Thoracic aorta (tissue), 2 donors: ENCODE measurements around the gene UMODL1. TPM values are rescaled to one million over a fixed set of nuclear protein-coding genes. Genes with fewer than 3 reads are reported as not detected.

Experiments
- ATAC-seq: fragments of 150-250 bp; one replicate; pipeline ENCODE4 v1.8.0; 2017; ENCODE audit warnings: low read depth; ENCODE audit not compliant: insufficient number of reproducible peaks, low FRiP score
- DNase-seq: peaks from one replicate; pipeline ENCODE4 v3.0.0-alpha.2; 2020; ENCODE audit warnings: low spot score
- H3K27ac ChIP-seq, 2 donors: fragments of 200-600 bp; sonication (generic); 1 replicate in 1 of 2; 2 replicates in 1 of 2; pipeline ENCODE4 v1.5.1; 2016; ENCODE audit warnings: mild to moderate bottlenecking in 2 of 2, moderate library complexity in 2 of 2
- H3K27me3 ChIP-seq: fragments of 200-600 bp; sonication (generic); replicated peaks from 2 replicates; pipeline ENCODE4 v1.6.0; 2016; ENCODE audit warnings: mild to moderate bottlenecking; ENCODE audit not compliant: insufficient read depth
- H3K36me3 ChIP-seq: fragments of 200-600 bp; sonication (generic); one replicate; pipeline ENCODE4 v1.5.1; 2016
- H3K4me1 ChIP-seq, 2 donors: fragments of 200-600 bp; sonication (generic); 1 replicate in 1 of 2; 2 replicates in 1 of 2; pipeline versions ENCODE4 v1.5.1 to v1.6.0; 2016; ENCODE audit warnings: low read depth in 2 of 2, mild to moderate bottlenecking in 1 of 2; ENCODE audit not compliant: control insufficient read depth in 1 of 2
- H3K4me3 ChIP-seq: fragments of 200-600 bp; sonication (generic); 2 replicates; pipeline ENCODE4 v1.5.1; 2016; ENCODE audit warnings: mild to moderate bottlenecking
- H3K9me3 ChIP-seq: fragments of 200-600 bp; sonication (generic); 2 replicates; pipeline ENCODE4 v1.5.1; 2016
- total RNA-seq, 2 donors: library from RNA; depleted of rRNA; stranded (reverse); fragments of >200 nt; gene quantifications; one replicate each; pipeline versions ENCODE4 v1.1.0 to v1.2.3, GENCODE V29; 2016
- TF ChIP-seq, protein P1 (sequence below): fragments of 200-600 bp; sonication (generic); IDR thresholded peaks from one replicate; pipeline ENCODE4 v1.5.1; 2019; ENCODE audit warnings: antibody characterized with exemption

The UMODL1 gene, protein sequence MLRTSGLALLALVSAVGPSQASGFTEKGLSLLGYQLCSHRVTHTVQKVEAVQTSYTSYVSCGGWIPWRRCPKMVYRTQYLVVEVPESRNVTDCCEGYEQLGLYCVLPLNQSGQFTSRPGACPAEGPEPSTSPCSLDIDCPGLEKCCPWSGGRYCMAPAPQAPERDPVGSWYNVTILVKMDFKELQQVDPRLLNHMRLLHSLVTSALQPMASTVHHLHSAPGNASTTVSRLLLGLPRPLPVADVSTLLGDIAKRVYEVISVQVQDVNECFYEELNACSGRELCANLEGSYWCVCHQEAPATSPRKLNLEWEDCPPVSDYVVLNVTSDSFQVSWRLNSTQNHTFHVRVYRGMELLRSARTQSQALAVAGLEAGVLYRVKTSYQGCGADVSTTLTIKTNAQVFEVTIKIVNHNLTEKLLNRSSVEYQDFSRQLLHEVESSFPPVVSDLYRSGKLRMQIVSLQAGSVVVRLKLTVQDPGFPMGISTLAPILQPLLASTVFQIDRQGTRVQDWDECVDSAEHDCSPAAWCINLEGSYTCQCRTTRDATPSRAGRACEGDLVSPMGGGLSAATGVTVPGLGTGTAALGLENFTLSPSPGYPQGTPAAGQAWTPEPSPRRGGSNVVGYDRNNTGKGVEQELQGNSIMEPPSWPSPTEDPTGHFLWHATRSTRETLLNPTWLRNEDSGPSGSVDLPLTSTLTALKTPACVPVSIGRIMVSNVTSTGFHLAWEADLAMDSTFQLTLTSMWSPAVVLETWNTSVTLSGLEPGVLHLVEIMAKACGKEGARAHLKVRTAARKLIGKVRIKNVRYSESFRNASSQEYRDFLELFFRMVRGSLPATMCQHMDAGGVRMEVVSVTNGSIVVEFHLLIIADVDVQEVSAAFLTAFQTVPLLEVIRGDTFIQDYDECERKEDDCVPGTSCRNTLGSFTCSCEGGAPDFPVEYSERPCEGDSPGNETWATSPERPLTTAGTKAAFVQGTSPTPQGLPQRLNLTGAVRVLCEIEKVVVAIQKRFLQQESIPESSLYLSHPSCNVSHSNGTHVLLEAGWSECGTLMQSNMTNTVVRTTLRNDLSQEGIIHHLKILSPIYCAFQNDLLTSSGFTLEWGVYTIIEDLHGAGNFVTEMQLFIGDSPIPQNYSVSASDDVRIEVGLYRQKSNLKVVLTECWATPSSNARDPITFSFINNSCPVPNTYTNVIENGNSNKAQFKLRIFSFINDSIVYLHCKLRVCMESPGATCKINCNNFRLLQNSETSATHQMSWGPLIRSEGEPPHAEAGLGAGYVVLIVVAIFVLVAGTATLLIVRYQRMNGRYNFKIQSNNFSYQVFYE
- under 1 TPM in 1 of 2 donors, not detected in 1; 0.14 TPM for total RNA-seq

DNA sequence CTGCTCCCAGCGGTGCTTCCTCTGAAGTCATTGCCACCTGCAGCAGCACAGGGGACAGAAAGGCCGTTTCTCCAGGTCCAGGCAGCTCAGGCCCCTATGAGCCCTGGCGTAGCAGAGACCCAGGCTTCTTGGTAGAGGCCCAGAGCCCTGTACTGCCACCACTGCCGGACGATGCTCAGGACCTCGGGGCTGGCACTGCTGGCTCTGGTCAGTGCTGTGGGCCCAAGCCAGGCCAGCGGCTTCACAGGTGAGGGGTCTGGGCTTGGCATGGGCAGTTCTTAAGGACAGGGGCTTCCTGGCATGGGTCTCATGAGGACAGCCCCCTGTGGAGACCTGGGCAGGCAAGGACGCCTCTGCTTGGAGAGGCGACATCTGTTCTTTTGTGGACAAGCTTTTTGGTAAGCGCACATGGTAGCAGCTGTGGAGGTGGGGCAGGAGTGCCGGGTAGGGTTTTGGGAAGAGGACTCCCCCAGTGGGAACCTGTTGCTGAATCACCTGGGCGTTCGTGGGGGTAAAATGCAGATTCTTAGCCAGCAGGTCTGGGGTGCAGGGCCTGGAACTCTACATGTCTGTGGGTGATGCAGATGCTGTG lies at the start of gene UMODL1:
Gene UMODL1, plus strand, starts transcription at position 172 of the 592 bp plus-strand sequence. Its CDS starts 0 bp downstream, at position 172.
- ATAC-seq = no peak

DNA sequence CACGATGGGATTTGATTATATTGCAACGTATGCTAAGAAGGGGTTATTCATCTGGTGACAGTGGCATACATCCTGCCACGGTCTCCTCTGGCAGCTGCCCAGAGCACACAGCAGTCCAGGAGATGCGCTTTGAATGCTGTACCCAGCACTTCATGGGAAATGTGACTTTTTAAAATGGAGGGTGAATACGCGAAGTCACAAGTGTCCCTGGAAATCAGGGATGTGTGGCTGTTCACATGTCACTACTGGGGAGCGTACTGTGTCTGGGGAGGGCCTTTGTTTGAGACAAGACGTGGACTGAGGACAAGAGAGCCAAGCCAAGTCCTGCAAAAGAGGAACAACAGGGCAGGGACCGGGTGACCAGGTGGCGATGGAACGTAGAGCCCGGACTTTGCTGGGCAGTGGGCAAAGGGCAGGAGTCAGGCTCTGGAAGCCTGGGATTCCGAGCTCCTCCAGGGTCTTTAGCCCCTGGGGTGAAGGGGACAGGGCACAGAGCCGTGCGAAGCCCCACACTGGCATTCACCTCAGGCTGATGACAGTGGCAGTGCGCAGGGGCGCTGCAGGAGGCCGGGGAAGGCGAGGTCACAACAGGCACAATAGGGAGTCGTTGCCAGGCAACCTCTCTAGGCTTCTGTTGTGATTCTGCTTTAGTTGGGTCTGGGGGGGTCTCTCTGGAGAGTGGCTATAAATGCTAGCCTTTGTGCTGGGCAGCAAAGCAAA lies 49.6 kb upstream of the UMODL1 start:
- Histone ChIP-seq H3K27ac (no peak overlapping the region), H3K4me3 (no peak overlapping the region), H3K9me3 (no peaks in the 10 kb centered on the region), H3K36me3 (no peaks in the 10 kb centered on the region), H3K4me1 (no peaks in the 10 kb centered on the region), H3K27me3 (no peaks in the 10 kb centered on the region)
- no peak for DNase-seq
- ATAC-seq = no peak
- TF ChIP-seq, protein P1, sequence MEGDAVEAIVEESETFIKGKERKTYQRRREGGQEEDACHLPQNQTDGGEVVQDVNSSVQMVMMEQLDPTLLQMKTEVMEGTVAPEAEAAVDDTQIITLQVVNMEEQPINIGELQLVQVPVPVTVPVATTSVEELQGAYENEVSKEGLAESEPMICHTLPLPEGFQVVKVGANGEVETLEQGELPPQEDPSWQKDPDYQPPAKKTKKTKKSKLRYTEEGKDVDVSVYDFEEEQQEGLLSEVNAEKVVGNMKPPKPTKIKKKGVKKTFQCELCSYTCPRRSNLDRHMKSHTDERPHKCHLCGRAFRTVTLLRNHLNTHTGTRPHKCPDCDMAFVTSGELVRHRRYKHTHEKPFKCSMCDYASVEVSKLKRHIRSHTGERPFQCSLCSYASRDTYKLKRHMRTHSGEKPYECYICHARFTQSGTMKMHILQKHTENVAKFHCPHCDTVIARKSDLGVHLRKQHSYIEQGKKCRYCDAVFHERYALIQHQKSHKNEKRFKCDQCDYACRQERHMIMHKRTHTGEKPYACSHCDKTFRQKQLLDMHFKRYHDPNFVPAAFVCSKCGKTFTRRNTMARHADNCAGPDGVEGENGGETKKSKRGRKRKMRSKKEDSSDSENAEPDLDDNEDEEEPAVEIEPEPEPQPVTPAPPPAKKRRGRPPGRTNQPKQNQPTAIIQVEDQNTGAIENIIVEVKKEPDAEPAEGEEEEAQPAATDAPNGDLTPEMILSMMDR = no peak

More for the DNA sequence above, at the start of gene UMODL1:
- TF ChIP-seq, protein P1 = no peak
- no peak within 1 kb of the TSS for H3K4me3 ChIP-seq
- H3K9me3 ChIP-seq = no peaks in the 10 kb centered on the region
- H3K27me3 ChIP-seq = no peaks in the 10 kb centered on the region
- H3K4me1 ChIP-seq = no peaks in the 10 kb centered on the region
- no peak for DNase-seq
- no peaks in the 10 kb centered on the region for H3K36me3 ChIP-seq
- H3K27ac ChIP-seq = no peak within 1 kb of the TSS

- Histone ChIP-seq H3K9me3 (no peaks in the 10 kb centered on the region), H3K36me3 (no peaks in the 10 kb centered on the region), H3K27me3 (no peaks in the 10 kb centered on the region), H3K4me3 (no peak overlapping the region), H3K4me1 (no peaks in the 10 kb centered on the region), H3K27ac (no peak overlapping the region)
- TF ChIP-seq, protein P1 = no peak
- ATAC-seq (no peak), DNase-seq (no peak)
Observed at GRCh38 chr21:42022091-42022430, 49.1 kb upstream of the UMODL1 start.

DNA sequence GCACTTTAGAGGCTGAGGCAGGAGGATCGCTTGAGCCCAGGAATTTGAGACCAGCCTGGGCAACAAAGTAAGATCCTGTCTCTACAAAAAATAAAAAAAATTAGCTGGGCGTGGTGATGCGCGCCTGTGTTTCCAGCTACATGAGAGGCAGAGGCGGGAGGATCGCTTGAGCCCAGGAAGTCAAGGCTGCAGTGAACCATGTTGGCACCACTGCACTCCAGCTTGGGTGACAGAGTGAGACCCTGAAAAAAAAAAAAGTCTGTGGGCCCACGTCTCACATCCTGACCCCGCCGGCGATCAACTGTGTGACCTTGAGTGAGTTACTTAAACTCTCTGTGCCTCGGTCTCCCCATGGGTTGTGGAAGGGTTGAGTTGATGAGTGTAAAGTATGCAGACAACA lies 48.2 kb upstream of the UMODL1 start:
- ATAC-seq (no peak), DNase-seq (no peak)
- Histone ChIP-seq H3K4me1 (peaks cover 0 to 8% of the 10 kb centered on the region in 2 donors), H3K9me3 (no peaks in the 10 kb centered on the region), H3K4me3 (no peak overlapping the region), H3K27me3 (no peaks in the 10 kb centered on the region), H3K27ac (no peak overlapping the region), H3K36me3 (no peaks in the 10 kb centered on the region)
- TF ChIP-seq, protein P1 = no peak
